ENCODE results near the gene MAGI2. TPM values are rescaled to one million over a fixed set of nuclear protein-coding genes. Genes with fewer than 3 reads are reported as not detected.

The MAGI2 gene
- total and polyA plus RNA-seq, 4 donors: 0.37 to 4.1 (median 1.4) TPM

DNA sequence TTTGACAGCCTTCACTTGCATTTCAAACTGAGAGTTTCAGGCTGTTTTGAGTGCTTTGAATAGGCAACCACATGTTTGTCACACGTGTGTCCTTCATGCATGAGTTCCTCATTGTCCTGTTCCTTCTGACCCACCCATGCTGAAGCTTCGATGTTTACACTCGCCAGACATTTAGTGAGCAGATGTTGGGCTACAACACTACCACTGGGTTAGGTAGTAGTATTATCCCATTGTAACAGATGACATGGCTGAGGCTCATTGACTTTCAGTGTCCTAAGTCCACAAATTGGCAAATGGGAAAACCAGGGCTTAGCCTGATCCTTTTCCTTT lies 1198.8 kb downstream of the MAGI2 start:
- Histone ChIP-seq H3K9ac (ENCODE audit: low read depth in 1 of 2, low read length in 2 of 2) (no peak overlapping the region), H3K4me1 (ENCODE audit: control insufficient read depth in 4 of 4, insufficient read depth in 4 of 4, low read length in 3 of 4) (no peaks in the 10 kb centered on the region), H3K4me3 (ENCODE audit: low read depth in 1 of 3, low read length in 3 of 3) (no peak overlapping the region), H3K27me3 (ENCODE audit: control insufficient read depth in 4 of 4, insufficient read depth in 4 of 4, low read length in 3 of 4) (no peaks in the 10 kb centered on the region), H3K9me3 (ENCODE audit: control insufficient read depth in 4 of 4, low read length in 3 of 4) (no peaks in the 10 kb centered on the region), H3K27ac (ENCODE audit: low read depth in 1 of 2, low read length in 2 of 2) (no peak overlapping the region), H3K36me3 (ENCODE audit: control insufficient read depth in 4 of 4, insufficient read depth in 3 of 4, low read depth in 1 of 4, low read length in 3 of 4) (no peaks in the 10 kb centered on the region)
- 79% methylated on average over 3 of the region's 3 CpGs for WGBS
- DNase-seq (ENCODE audit: low spot score): no peak
- TF ChIP-seq, protein P1, sequence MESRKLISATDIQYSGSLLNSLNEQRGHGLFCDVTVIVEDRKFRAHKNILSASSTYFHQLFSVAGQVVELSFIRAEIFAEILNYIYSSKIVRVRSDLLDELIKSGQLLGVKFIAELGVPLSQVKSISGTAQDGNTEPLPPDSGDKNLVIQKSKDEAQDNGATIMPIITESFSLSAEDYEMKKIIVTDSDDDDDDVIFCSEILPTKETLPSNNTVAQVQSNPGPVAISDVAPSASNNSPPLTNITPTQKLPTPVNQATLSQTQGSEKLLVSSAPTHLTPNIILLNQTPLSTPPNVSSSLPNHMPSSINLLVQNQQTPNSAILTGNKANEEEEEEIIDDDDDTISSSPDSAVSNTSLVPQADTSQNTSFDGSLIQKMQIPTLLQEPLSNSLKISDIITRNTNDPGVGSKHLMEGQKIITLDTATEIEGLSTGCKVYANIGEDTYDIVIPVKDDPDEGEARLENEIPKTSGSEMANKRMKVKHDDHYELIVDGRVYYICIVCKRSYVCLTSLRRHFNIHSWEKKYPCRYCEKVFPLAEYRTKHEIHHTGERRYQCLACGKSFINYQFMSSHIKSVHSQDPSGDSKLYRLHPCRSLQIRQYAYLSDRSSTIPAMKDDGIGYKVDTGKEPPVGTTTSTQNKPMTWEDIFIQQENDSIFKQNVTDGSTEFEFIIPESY (IDR thresholded peaks at IDR 0.05): no peak
- TF ChIP-seq, protein P2, sequence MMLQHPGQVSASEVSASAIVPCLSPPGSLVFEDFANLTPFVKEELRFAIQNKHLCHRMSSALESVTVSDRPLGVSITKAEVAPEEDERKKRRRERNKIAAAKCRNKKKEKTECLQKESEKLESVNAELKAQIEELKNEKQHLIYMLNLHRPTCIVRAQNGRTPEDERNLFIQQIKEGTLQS (IDR thresholded peaks at IDR 0.05): no peak
- no peak for TF ChIP-seq TAF1 (conservative IDR thresholded peaks at IDR 0.05)
- TF ChIP-seq JUND (IDR thresholded peaks at IDR 0.05): no peak
- TF ChIP-seq FOXA1 (IDR thresholded peaks at IDR 0.05): no peak
- TF ChIP-seq RAD21 (IDR thresholded peaks at IDR 0.05): no peak
- TF ChIP-seq, protein P3, sequence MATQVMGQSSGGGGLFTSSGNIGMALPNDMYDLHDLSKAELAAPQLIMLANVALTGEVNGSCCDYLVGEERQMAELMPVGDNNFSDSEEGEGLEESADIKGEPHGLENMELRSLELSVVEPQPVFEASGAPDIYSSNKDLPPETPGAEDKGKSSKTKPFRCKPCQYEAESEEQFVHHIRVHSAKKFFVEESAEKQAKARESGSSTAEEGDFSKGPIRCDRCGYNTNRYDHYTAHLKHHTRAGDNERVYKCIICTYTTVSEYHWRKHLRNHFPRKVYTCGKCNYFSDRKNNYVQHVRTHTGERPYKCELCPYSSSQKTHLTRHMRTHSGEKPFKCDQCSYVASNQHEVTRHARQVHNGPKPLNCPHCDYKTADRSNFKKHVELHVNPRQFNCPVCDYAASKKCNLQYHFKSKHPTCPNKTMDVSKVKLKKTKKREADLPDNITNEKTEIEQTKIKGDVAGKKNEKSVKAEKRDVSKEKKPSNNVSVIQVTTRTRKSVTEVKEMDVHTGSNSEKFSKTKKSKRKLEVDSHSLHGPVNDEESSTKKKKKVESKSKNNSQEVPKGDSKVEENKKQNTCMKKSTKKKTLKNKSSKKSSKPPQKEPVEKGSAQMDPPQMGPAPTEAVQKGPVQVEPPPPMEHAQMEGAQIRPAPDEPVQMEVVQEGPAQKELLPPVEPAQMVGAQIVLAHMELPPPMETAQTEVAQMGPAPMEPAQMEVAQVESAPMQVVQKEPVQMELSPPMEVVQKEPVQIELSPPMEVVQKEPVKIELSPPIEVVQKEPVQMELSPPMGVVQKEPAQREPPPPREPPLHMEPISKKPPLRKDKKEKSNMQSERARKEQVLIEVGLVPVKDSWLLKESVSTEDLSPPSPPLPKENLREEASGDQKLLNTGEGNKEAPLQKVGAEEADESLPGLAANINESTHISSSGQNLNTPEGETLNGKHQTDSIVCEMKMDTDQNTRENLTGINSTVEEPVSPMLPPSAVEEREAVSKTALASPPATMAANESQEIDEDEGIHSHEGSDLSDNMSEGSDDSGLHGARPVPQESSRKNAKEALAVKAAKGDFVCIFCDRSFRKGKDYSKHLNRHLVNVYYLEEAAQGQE (IDR thresholded peaks at IDR 0.05): no peak
- TF ChIP-seq YY1 (IDR thresholded peaks at IDR 0.05): no peak
- TF ChIP-seq SP1 (IDR thresholded peaks at IDR 0.05): no peak
- TF ChIP-seq, protein P4, sequence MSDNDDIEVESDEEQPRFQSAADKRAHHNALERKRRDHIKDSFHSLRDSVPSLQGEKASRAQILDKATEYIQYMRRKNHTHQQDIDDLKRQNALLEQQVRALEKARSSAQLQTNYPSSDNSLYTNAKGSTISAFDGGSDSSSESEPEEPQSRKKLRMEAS (IDR thresholded peaks at IDR 0.05): no peak
- no peak for TF ChIP-seq RXRA (IDR thresholded peaks at IDR 0.05)
- TF ChIP-seq EGR1 (IDR thresholded peaks at IDR 0.05; ENCODE audit: low read depth in 2 of 2): no peak
- TF ChIP-seq HNF4G (IDR thresholded peaks at IDR 0.05): no peak
- TF ChIP-seq GABPA (IDR thresholded peaks at IDR 0.05 in 1 of 2, conservative IDR thresholded peaks at IDR 0.05 in 1 of 2): no peak
- TF ChIP-seq, protein P5, sequence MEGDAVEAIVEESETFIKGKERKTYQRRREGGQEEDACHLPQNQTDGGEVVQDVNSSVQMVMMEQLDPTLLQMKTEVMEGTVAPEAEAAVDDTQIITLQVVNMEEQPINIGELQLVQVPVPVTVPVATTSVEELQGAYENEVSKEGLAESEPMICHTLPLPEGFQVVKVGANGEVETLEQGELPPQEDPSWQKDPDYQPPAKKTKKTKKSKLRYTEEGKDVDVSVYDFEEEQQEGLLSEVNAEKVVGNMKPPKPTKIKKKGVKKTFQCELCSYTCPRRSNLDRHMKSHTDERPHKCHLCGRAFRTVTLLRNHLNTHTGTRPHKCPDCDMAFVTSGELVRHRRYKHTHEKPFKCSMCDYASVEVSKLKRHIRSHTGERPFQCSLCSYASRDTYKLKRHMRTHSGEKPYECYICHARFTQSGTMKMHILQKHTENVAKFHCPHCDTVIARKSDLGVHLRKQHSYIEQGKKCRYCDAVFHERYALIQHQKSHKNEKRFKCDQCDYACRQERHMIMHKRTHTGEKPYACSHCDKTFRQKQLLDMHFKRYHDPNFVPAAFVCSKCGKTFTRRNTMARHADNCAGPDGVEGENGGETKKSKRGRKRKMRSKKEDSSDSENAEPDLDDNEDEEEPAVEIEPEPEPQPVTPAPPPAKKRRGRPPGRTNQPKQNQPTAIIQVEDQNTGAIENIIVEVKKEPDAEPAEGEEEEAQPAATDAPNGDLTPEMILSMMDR (IDR thresholded peaks at IDR 0.05; ENCODE audit: low read depth, low read length, missing input control): no peak
- TF ChIP-seq HNF4A (conservative IDR thresholded peaks at IDR 0.05): no peak
- TF ChIP-seq NR2F2 (IDR thresholded peaks at IDR 0.05): no peak

All from liver (tissue), 9 donors.